HG03064 (cell line): Measurements from ENCODE around the gene KIF22.

ENCODE experiments used
- ATAC-seq: cut with Tn5 transposase; IDR thresholded peaks from one replicate; pipeline ENCODE4 v1.9.1; 2021; ENCODE audit warnings: low read depth; ENCODE audit not compliant: unreplicated experiment

Gene KIF22

GRCh38 chr16:29834079-29834478 is 43.5 kb downstream of the KIF22 start:
- ATAC-seq = no peak

DNA sequence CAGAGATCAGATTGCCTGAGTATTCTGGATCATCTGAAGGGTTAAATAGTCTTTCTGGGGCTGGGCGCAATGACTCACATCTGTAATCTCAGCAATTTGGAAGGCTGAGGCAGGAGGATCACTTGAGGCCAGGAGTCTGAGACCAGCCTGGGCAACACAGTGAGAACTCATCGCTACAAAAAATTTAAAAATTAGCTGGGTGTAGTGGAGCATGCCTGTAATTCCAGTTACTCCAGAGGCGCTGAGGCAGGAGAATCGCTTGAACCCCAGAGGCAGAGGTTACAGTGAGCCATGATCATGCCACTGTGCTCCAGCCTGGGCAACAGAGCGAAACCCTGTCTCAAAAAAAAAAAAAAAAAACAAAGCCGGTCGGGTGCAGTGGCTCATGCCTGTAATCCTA is 45.4 kb downstream of the KIF22 start:
- ATAC-seq = no peak

GRCh38 chr16:29836623-29837022 is 46.1 kb downstream of the KIF22 start:
- no peak for ATAC-seq

GRCh38 chr16:29837841-29838240 is 47.3 kb downstream of the KIF22 start:
- no peak for ATAC-seq

- ATAC-seq = no peak
Measured at GRCh38 chr16:29839822-29840221, 49.3 kb downstream of the KIF22 start.

DNA sequence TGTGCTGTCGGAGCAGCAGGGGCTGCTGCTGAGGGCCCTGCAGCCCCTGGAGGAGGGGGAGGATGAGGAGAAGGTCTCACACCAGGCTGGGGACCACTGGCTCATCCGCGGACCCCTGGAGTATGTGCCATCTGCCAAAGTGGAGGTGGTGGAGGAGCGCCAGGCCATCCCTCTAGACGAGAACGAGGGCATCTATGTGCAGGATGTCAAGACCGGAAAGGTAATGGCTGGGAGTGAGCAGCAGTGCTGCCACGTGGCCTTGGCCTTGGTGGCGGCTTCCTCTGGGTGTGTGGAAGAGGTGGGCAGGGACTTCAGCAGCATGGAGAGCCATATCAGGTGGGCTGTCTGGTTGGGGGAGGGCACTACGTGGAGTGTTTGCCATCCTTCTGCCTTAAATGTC is 49.7 kb downstream of the KIF22 start:
- no peak for ATAC-seq

GRCh38 chr16:29841631-29842030 is 51.1 kb downstream of the KIF22 start:
- ATAC-seq = no peak

- ATAC-seq = no peak
Measured at GRCh38 chr16:29842732-29843346, 52.3 kb downstream of the KIF22 start.

DNA sequence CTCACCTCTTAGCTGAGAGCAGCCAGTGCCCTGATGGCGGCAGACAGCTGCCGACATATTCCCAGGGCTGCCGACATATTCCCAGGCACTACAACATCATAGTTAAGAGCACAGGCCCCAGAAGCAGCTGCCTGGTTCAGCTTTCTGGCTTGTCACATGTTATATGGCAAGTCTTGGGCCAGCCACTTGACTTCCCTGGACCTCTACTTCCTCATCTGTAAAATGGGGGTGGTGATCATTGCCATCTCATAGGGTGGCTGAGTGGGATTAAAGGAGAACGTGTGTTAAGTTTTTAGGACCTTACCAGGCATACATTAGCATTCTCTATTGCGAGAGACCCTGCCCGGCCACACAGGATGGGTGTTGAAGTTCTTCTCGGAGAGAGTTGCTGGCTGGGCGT is 53.4 kb downstream of the KIF22 start:
- no peak for ATAC-seq

- no peak for ATAC-seq
Measured at GRCh38 chr16:29844575-29845331, 54.2 kb downstream of the KIF22 start.

GRCh38 chr16:29845656-29846055 is 55.1 kb downstream of the KIF22 start:
- ATAC-seq = no peak

DNA sequence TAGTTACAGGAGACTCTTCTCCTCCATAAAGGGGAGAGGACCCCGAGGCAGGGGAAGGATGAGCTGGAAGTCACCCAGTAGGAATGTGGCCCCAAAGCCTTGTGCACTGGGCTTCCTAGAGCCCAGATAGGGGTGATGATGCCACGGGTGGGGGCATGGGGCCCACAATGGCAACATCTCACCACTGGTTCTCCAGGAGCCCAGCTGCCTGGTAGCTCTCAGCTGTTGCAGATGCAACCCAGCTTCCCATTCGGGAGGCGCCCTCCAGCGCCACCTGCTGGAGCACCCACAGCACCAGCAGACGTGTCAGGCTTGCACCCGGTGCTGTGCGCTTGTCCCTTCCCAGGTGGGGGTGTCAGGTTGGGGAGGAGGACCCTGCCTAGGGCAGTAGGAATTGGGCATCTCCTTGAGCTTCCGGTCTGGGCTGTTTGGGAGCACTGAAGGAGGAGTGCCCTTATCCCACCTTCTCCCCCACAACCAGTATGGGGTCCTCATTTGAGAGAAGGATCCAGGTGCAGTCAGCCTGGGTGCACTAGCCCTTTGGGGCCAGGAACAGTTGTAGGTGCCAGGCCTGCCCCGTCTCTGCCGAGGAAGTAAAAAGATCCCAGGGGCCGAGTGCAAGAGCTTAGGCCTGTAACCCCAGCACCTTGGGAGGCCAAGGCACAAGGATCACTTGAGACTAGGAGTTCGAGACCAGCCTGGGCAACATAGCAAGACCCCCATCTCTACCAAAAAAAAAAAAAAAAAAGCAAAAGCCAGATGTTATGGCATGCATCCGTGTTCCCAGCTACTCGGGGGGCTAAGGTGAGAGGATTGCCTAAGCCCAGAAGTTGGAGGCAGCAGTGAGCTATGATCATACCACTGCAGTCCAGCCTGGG is 58.1 kb downstream of the KIF22 start:
- ATAC-seq = no peak

- no peak for ATAC-seq
Measured at GRCh38 chr16:29849505-29849904, 59.0 kb downstream of the KIF22 start.

GRCh38 chr16:29850998-29851397 is 60.4 kb downstream of the KIF22 start:
- ATAC-seq = no peak

DNA sequence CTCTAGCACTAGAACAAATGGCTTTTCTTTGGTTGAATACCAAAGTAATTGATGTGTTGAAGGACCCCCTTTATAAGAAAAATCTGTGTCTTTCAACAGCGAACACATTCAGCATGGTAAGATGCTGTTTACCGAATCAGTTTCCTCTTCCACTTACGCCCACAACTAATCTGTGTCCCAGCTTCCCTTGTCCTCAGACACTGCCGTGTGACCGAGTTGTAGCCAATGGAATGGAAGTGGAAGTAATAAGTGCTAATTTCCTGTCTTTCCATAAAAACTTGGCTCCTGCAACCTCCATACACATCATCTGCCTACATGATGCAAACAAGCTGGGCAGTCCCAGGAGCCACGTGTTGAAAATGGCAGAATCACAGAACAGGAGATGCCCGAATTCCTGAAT is 62.1 kb downstream of the KIF22 start:
- no peak for ATAC-seq

DNA sequence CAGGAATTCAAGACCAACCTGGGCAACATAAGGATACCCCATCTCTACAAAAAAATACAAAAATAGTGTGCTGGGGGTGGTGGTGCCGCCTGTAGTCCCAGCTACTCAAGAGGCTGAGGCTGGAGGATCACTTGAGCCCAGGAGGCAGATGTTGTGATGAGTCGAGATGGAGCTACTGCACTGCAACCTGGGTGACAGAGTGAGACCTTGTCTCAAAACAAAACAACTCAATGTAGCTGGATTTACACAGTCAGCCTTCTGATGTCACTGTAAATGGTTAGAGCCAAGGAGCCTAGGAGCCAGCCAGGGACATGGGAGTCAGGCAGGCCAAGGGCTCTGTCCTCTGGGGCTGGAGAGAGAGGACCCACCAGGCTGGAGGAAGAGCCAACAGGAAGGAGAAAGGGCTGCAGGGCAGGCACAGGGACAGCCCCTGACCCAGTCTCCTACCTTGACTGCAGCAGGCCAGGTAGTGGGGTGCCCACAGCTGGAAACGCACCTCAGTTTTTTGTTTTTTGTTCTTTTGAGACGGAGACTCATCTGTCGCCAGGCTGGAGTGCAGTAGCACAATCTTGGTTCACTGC is 64.1 kb downstream of the KIF22 start:
- no peak for ATAC-seq
